ENCODE results near the gene IRAK3. TPM values are rescaled to one million over a fixed set of nuclear protein-coding genes. Genes with fewer than 3 reads are reported as not detected.

The IRAK3 gene
- total RNA-seq = under 1 TPM; 0.14 to 0.26 TPM
- polyA plus RNA-seq = under 1 TPM in 2 of 3 donors, not detected in 1; 0.03 to 0.06 TPM
- 0 to 1.0 (median 0.04) reads per million in 6 experiments for total RNA-seq

DNA sequence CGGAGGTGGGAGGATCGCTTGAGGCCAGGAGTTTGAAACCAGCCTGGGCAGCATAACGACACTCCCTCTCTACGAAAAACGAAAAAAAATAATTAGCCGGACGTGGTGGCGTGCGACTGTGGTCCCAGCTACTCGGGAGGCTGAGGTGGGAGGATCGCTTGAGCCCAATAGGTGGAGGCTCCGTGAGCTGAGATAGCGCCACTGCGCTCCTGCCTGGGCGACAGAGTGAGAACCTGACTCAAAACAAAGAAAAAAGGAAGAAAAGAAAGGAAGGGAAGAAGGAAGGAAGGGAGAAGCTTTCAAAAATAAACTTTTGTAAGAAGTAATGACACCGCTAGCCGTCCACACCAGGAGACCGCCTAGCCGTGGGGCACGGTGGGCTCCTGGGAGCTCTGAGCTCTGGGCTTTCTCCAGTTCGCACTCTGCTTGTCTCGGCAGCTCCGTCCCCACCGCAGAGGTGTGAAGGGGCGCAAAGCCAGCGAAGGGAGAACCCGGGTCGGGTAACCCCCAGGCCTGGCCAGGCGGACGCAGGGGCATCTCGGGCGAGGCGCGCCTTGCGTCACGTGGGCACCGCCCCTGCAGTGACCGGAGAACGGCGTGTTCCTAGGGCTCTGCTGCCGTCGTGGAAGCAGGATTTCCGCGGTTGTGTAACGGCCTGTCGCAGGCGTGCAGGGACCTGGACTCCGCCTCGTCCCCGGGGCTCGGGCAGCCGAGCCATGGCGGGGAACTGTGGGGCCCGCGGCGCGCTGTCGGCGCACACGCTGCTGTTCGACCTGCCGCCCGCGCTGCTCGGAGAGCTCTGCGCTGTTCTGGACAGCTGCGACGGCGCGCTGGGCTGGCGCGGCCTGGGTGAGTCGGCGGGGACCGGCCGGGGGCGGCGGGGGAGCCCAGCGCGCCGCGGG is at the start of gene IRAK3:
TSS of gene IRAK3 (plus strand) at position 631 of the 902 bp plus-strand sequence. CDS start at position 717, 86 bp downstream.
- peak within 1 kb of the TSS in 3 of 10 donors; percentile 28 to 57 (median 53) for H3K27ac Mint-ChIP-seq
- POLR2A ChIA-PET = interaction anchor here (0.9 to 1.1 kb wide), 2 partner anchors 19 to 20 kb away, joined by 4 read pairs; partner anchors contain the start of gene TMBIM4
- peaks cover 2 to 31% (median 6%) of the 10 kb centered on the region in 4 donors for H3K4me1 Mint-ChIP-seq
- ATAC-seq = peak; percentile 78 to 87
- H3K27me3 Mint-ChIP-seq = peaks cover 46 to 71% (median 61%) of the 10 kb centered on the region in 5 donors
- DNase-seq = peak in 9 of 10 donors; percentile 15 to 59 (median 23)
- H3K36me3 Mint-ChIP-seq = peaks cover 2 to 11% (median 7%) of the 10 kb centered on the region in 3 donors
- peaks cover 0 to 14% (median 6%) of the 10 kb centered on the region in 9 donors for H3K9me3 Mint-ChIP-seq
- H3K4me3 Mint-ChIP-seq = peak within 1 kb of the TSS; percentile 67 to 85 (median 82)

GRCh38 chr12:66139328-66139727 is 49.7 kb upstream of the IRAK3 start:
- no peak for ATAC-seq
- Mint-ChIP-seq H3K4me1 (peaks cover 0 to 4% (median 3%) of the 10 kb centered on the region in 4 donors), H3K36me3 (peaks cover 33 to 70% (median 59%) of the 10 kb centered on the region in 3 donors), H3K4me3 (no peak overlapping the region), H3K27me3 (no peaks in the 10 kb centered on the region), H3K27ac (peak overlapping the region in 4 of 10 donors; percentile 4 to 74 (median 25)), H3K9me3 (peaks cover 4 to 25% (median 13%) of the 10 kb centered on the region in 9 donors)
- no peak for DNase-seq
- POLR2A ChIA-PET = interaction anchor here (0.6 kb wide), 1 partner anchor 8 kb away, joined by 3 read pairs; the partner anchor contains the start of gene LLPH

GRCh38 chr12:66140731-66141130 is 48.3 kb upstream of the IRAK3 start:
- peaks cover 9 to 15% (median 14%) of the 10 kb centered on the region in 4 donors for H3K4me1 Mint-ChIP-seq
- POLR2A ChIA-PET = interaction anchor here (0.6 to 1.6 kb wide), 2 partner anchors 10 kb away, joined by 3 to 4 read pairs; partner anchors contain the start of gene LLPH

GRCh38 chr12:66141299-66141698 is 47.7 kb upstream of the IRAK3 start:
- no peak overlapping the region for H3K4me3 Mint-ChIP-seq
- peaks cover 32 to 88% (median 60%) of the 10 kb centered on the region in 3 donors for H3K36me3 Mint-ChIP-seq
- no peaks in the 10 kb centered on the region for H3K27me3 Mint-ChIP-seq
- H3K9me3 Mint-ChIP-seq = peaks cover 4 to 25% (median 13%) of the 10 kb centered on the region in 9 donors
- H3K4me1 Mint-ChIP-seq = peaks cover 13 to 20% (median 17%) of the 10 kb centered on the region in 4 donors
- H3K27ac Mint-ChIP-seq = peak overlapping the region in 1 of 10 donors; percentile 55
- ATAC-seq (no peak), DNase-seq (no peak)
- POLR2A ChIA-PET = interaction anchor here (1.6 kb wide), 1 partner anchor 10 kb away, joined by 3 read pairs; the partner anchor contains the start of gene LLPH

More at GRCh38 chr12:66140731-66141130, 48.3 kb upstream of the IRAK3 start:
- no peaks in the 10 kb centered on the region for H3K27me3 Mint-ChIP-seq
- DNase-seq = peak in 1 of 10 donors; percentile 12
- H3K36me3 Mint-ChIP-seq = peaks cover 33 to 84% (median 62%) of the 10 kb centered on the region in 3 donors
- H3K4me3 Mint-ChIP-seq = no peak overlapping the region
- peaks cover 4 to 25% (median 13%) of the 10 kb centered on the region in 9 donors for H3K9me3 Mint-ChIP-seq
- H3K27ac Mint-ChIP-seq = peak overlapping the region in 4 of 10 donors; percentile 8 to 74 (median 40)
- ATAC-seq = no peak

- Mint-ChIP-seq H3K4me1 (peaks cover 13 to 21% (median 18%) of the 10 kb centered on the region in 4 donors), H3K27me3 (no peaks in the 10 kb centered on the region), H3K27ac (peak overlapping the region in 5 of 10 donors; percentile 0 to 80 (median 19)), H3K9me3 (peaks cover 4 to 25% (median 13%) of the 10 kb centered on the region in 9 donors), H3K4me3 (no peak overlapping the region), H3K36me3 (peaks cover 30 to 89% (median 50%) of the 10 kb centered on the region in 3 donors)
- no peak for DNase-seq
- ATAC-seq = no peak
- POLR2A ChIA-PET = interaction anchor here (1.3 kb wide), 1 partner anchor 12 kb away, joined by 4 read pairs; the partner anchor contains the start of gene LLPH
Observed at GRCh38 chr12:66142826-66143225, 46.2 kb upstream of the IRAK3 start.

GRCh38 chr12:66143868-66144267 is 45.1 kb upstream of the IRAK3 start:
- Mint-ChIP-seq H3K4me1 (peaks cover 17 to 27% (median 23%) of the 10 kb centered on the region in 4 donors), H3K27me3 (no peaks in the 10 kb centered on the region), H3K4me3 (no peak overlapping the region), H3K36me3 (peaks cover 30 to 93% (median 51%) of the 10 kb centered on the region in 3 donors), H3K9me3 (peaks cover 4 to 25% (median 13%) of the 10 kb centered on the region in 9 donors), H3K27ac (peak overlapping the region in 3 of 10 donors; percentile 21 to 57 (median 22))
- DNase-seq (no peak), ATAC-seq (no peak)
- POLR2A ChIA-PET = interaction anchor here (1.3 kb wide), 1 partner anchor 13 kb away, joined by 4 read pairs; the partner anchor contains the start of gene LLPH

DNA sequence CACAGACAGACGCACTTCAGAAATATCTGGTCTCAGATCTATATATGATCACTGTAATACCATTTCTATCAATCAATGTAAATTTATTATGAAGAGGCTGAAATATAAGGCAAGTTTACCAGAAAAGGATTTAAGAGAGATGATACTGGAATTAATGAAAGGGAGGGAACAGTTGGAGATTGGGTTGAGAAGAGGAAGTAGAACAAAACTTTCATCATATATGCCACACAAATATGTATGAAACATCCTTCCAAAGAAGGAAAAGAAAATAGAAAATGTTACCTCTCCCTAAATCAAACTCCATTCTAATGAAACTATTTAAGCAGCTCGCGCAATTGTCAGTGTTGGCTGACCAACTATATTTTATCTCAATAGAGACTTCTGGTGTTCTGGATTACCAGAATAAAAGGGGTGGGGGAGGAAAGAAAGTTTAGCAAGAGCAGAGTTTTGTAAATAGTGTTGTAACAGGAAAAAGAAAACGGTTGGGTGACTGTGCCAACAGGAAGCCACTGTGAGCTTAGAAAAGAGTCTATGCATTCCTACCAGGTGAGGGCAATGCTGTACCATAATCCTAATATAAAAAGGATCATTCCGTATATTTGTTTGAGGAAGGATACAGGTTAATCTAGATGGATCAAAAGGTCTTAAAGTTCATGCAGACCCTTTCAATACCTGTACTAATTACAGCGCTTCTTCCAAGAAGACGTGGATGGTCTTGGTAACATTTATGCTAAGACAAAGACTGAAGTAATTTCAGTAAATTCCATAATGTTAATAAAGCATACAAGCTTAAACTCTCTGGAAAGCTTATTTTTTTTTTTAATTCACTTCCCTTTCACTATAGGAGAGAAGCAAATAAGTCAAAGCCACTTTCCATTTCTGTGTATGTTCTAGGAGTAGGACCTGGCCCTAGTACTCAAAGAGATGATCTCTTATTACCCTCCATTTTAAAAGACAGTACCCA is 43.9 kb upstream of the IRAK3 start:
- Mint-ChIP-seq H3K36me3 (peaks cover 28 to 95% (median 43%) of the 10 kb centered on the region in 3 donors), H3K27ac (peak overlapping the region; percentile 35 to 88 (median 81)), H3K9me3 (peaks cover 3 to 22% (median 10%) of the 10 kb centered on the region in 9 donors), H3K4me3 (no peak overlapping the region), H3K27me3 (no peaks in the 10 kb centered on the region), H3K4me1 (peaks cover 15 to 31% (median 24%) of the 10 kb centered on the region in 4 donors)
- ATAC-seq (no peak), DNase-seq (no peak)
- POLR2A ChIA-PET = interaction anchor here (0.9 kb wide), 1 partner anchor 14 kb away, joined by 4 read pairs; the partner anchor contains the start of gene LLPH

GRCh38 chr12:66149702-66150398 is 39.2 kb upstream of the IRAK3 start:
- Mint-ChIP-seq H3K4me3 (no peak overlapping the region), H3K27ac (peak overlapping the region in 5 of 10 donors; percentile 28 to 78 (median 61)), H3K9me3 (no peaks in the 10 kb centered on the region), H3K27me3 (no peaks in the 10 kb centered on the region), H3K36me3 (peaks cover 0 to 78% (median 5%) of the 10 kb centered on the region in 3 donors), H3K4me1 (peaks cover 16 to 40% (median 30%) of the 10 kb centered on the region in 4 donors)
- no peak for DNase-seq
- POLR2A ChIA-PET = interaction anchor here (0.6 to 1.8 kb wide), 2 partner anchors 9 to 20 kb away, joined by 4 read pairs; partner anchors contain the start of gene TMBIM4
- no peak for ATAC-seq

DNA sequence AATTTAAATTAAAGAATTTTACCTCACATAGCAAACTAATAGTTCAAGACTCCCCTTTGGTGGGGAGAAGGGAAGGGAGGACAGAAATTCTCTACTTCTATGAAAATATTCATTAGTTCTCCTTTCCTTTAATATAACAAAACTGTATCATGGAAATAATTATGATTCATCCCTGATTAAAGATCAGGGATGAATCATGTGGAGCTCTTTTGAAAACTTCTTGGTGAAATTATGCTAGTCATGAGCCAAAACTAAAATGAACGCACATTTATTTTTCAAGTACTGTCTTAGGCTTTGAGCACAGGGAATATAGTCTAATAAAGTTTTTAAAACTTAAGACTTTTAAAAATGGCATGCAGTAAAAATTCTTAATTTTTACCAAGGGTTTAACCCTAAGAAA is 36.3 kb upstream of the IRAK3 start:
- ATAC-seq = no peak
- peak overlapping the region in 1 of 10 donors; percentile 11 for H3K27ac Mint-ChIP-seq
- DNase-seq = no peak
- no peak overlapping the region for H3K4me3 Mint-ChIP-seq
- H3K9me3 Mint-ChIP-seq = no peaks in the 10 kb centered on the region
- peaks cover 0 to 62% (median 8%) of the 10 kb centered on the region in 3 donors for H3K36me3 Mint-ChIP-seq
- POLR2A ChIA-PET = no interaction called here
- peaks cover 25 to 48% (median 40%) of the 10 kb centered on the region in 4 donors for H3K4me1 Mint-ChIP-seq
- H3K27me3 Mint-ChIP-seq = no peaks in the 10 kb centered on the region

- Mint-ChIP-seq H3K27me3 (no peaks in the 10 kb centered on the region), H3K27ac (peak overlapping the region in 4 of 10 donors; percentile 24 to 84 (median 42)), H3K4me3 (no peak overlapping the region), H3K9me3 (no peaks in the 10 kb centered on the region), H3K36me3 (peaks cover 4 to 59% (median 9%) of the 10 kb centered on the region in 3 donors), H3K4me1 (peaks cover 26 to 58% (median 49%) of the 10 kb centered on the region in 4 donors)
- POLR2A ChIA-PET = no interaction called here
- ATAC-seq = no peak
- no peak for DNase-seq
Observed at GRCh38 chr12:66154776-66155175, 34.2 kb upstream of the IRAK3 start.

GRCh38 chr12:66156654-66157053 is 32.4 kb upstream of the IRAK3 start:
- POLR2A ChIA-PET = no interaction called here
- peak overlapping the region in 4 of 10 donors; percentile 20 to 53 (median 24) for H3K27ac Mint-ChIP-seq
- no peaks in the 10 kb centered on the region for H3K27me3 Mint-ChIP-seq
- no peak for DNase-seq
- H3K4me1 Mint-ChIP-seq = peaks cover 27 to 62% (median 54%) of the 10 kb centered on the region in 4 donors
- peaks cover 9 to 58% (median 23%) of the 10 kb centered on the region in 3 donors for H3K36me3 Mint-ChIP-seq
- ATAC-seq = no peak
- H3K4me3 Mint-ChIP-seq = no peak overlapping the region
- no peaks in the 10 kb centered on the region for H3K9me3 Mint-ChIP-seq

All from naive thymus-derived CD8-positive, alpha-beta T cell (primary cell).